ENCODE data around the gene MUC5AC.

GRCh38 chr11:1158681-1159487 is 1.1 kb downstream of the MUC5AC start:
- TF ChIP-seq EZH2 (IDR thresholded peaks at IDR 0.05; ENCODE audit: insufficient read depth, poor library complexity, severe bottlenecking) (no peak), EZH2phosphoT487 (IDR thresholded peaks at IDR 0.05; ENCODE audit: insufficient read depth, low read depth) (no peak)

All from GM23248 (cell line).